Chondrocyte (in vitro differentiated cells): ENCODE measurements around the gene SV2C. TPM values are rescaled to one million over a fixed set of nuclear protein-coding genes. Genes with fewer than 3 reads are reported as not detected.
A peak's percentile ranks its signal among the peaks of the same experiment; 100 is the strongest.
"Not testable (repeated sequence)": the region's sequence is repeated elsewhere in the genome, so short reads cannot be mapped to it uniquely, and the experiment has no call there.

Experiments used
- DNase-seq: peaks from one replicate; pipeline ENCODE4 v3.0.0; 2021; ENCODE audit warnings: mixed read lengths, low spot score
- H3K27ac Mint-ChIP-seq: one replicate; pipeline ENCODE4 v1.8.0; 2021; ENCODE audit warnings: mild to moderate bottlenecking, moderate library complexity, mixed read lengths; ENCODE audit not compliant: unreplicated experiment
- H3K27me3 Mint-ChIP-seq: 2 replicates; pipeline ENCODE4 v1.8.0; 2021; ENCODE audit warnings: low read depth, mixed read lengths
- H3K36me3 Mint-ChIP-seq: 2 replicates; pipeline ENCODE4 v1.8.0; 2021; ENCODE audit warnings: low read depth, mixed read lengths
- H3K4me1 Mint-ChIP-seq: 2 replicates; pipeline ENCODE4 v1.8.0; 2021; ENCODE audit warnings: low read depth, mild to moderate bottlenecking, mixed read lengths
- H3K4me3 Mint-ChIP-seq: one replicate; pipeline ENCODE4 v1.8.0; 2021; ENCODE audit warnings: mild to moderate bottlenecking, moderate library complexity, mixed read lengths; ENCODE audit not compliant: unreplicated experiment
- H3K9me3 Mint-ChIP-seq: 2 replicates; pipeline ENCODE4 v1.8.0; 2021; ENCODE audit warnings: low read depth, mixed read lengths
- long read RNA-seq: library from polyadenylated mRNA; stranded (forward); transcript quantifications from one replicate; pipeline ENCODE4 v2.0.0, GENCODE V29; 2021
- total RNA-seq: library from RNA; stranded (reverse); gene quantifications from 3 replicates; pipeline ENCODE4 v1.2.1, GENCODE V29; 2021
- TF ChIP-seq, protein P1 (sequence below): fragments of 200-600 bp; sonication (generic); IDR thresholded peaks from 2 replicates; pipeline ENCODE4 v1.5.0; 2021; ENCODE audit warnings: antibody characterized with exemption, mild to moderate bottlenecking, moderate library complexity

Gene SV2C
- 0.02 TPM in 1 of 3 replicates, not detected in the others for total RNA-seq
- long read RNA-seq, result 0 reads

GRCh38 chr5:76082772-76083554 lies at the start of gene SV2C:
TSS of gene SV2C (plus strand) at chr5:76083383. CDS start at chr5:76131751, 48,368 bp downstream.
- H3K9me3 Mint-ChIP-seq, result no peaks in the 10 kb centered on the region
- H3K4me1 Mint-ChIP-seq, result peaks cover 24% of the 10 kb centered on the region
- peaks cover 81% of the 10 kb centered on the region for H3K27me3 Mint-ChIP-seq
- peak within 1 kb of the TSS; percentile 68 for H3K4me3 Mint-ChIP-seq
- peak; percentile 87 for DNase-seq
- TF ChIP-seq, protein P1, sequence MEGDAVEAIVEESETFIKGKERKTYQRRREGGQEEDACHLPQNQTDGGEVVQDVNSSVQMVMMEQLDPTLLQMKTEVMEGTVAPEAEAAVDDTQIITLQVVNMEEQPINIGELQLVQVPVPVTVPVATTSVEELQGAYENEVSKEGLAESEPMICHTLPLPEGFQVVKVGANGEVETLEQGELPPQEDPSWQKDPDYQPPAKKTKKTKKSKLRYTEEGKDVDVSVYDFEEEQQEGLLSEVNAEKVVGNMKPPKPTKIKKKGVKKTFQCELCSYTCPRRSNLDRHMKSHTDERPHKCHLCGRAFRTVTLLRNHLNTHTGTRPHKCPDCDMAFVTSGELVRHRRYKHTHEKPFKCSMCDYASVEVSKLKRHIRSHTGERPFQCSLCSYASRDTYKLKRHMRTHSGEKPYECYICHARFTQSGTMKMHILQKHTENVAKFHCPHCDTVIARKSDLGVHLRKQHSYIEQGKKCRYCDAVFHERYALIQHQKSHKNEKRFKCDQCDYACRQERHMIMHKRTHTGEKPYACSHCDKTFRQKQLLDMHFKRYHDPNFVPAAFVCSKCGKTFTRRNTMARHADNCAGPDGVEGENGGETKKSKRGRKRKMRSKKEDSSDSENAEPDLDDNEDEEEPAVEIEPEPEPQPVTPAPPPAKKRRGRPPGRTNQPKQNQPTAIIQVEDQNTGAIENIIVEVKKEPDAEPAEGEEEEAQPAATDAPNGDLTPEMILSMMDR, result no peak
- H3K27ac Mint-ChIP-seq, result no peak within 1 kb of the TSS
- H3K36me3 Mint-ChIP-seq, result peaks cover 2% of the 10 kb centered on the region

DNA sequence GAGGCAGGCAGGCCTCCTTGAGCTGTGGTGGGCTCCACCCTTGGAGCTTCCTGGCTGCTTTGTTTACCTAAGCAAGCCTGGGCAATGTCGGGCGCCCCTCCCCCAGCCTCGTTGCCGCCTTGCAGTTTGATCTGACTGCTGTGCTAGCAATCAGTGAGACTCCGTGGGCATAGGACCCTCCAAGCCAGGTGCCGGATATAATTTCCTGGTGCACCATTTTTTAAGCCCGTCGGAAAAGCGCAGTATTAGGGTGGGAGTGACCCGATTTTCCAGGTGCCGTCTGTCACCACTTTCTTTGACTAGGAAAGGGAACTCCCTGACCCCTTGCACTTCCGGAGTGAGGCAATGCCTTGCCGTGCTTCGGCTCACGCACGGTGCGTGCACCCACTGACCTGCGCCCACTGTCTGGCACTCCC lies 45.4 kb upstream of the SV2C start:
- not testable (repeated sequence) for DNase-seq, H3K4me1 Mint-ChIP-seq, H3K36me3 Mint-ChIP-seq, H3K4me3 Mint-ChIP-seq, H3K27ac Mint-ChIP-seq
- H3K9me3 Mint-ChIP-seq, result peaks cover 13% of the 10 kb centered on the region
- peaks cover 10% of the 10 kb centered on the region for H3K27me3 Mint-ChIP-seq

GRCh38 chr5:76038212-76038611 lies 45.0 kb upstream of the SV2C start:
- Mint-ChIP-seq H3K4me1 (no peaks in the 10 kb centered on the region), H3K27ac (no peak overlapping the region), H3K27me3 (peaks cover 10% of the 10 kb centered on the region), H3K9me3 (peaks cover 14% of the 10 kb centered on the region), H3K4me3 (no peak overlapping the region), H3K36me3 (no peaks in the 10 kb centered on the region)
- no peak for DNase-seq
- TF ChIP-seq, protein P1, result no peak

GRCh38 chr5:76040806-76041205 lies 42.4 kb upstream of the SV2C start:
- Mint-ChIP-seq H3K27me3 (peaks cover 8% of the 10 kb centered on the region), H3K36me3 (no peaks in the 10 kb centered on the region), H3K9me3 (peaks cover 15% of the 10 kb centered on the region), H3K4me3 (no peak overlapping the region), H3K4me1 (no peaks in the 10 kb centered on the region), H3K27ac (no peak overlapping the region)
- no peak for DNase-seq
- TF ChIP-seq, protein P1, result no peak

- Mint-ChIP-seq H3K9me3 (peaks cover 15% of the 10 kb centered on the region), H3K27me3 (peaks cover 8% of the 10 kb centered on the region), H3K4me1 (no peaks in the 10 kb centered on the region), H3K36me3 (no peaks in the 10 kb centered on the region), H3K4me3 (no peak overlapping the region), H3K27ac (no peak overlapping the region)
- TF ChIP-seq, protein P1, result no peak
- DNase-seq, result no peak
These were observed 41.3 kb upstream of the SV2C start for GRCh38 chr5:76041863-76042262.

DNA sequence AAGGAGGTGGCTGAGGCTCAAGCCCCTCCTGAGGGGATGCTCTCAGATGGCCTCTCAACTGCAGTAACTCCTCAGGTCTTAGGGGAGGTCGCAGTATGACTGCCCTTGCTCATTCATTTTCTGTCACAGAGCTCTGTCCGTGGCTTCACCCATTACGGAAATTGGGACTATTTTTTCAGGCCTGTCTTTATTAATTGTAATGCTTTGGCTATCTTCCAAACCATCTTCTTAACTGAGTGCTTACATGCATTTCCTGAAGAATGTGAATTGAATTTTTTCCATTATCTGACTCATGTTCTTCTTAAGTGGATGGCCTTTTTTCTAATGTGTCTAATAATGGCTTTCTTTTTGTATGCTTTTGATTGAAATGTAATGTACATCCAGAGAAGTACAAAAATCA lies 36.4 kb upstream of the SV2C start:
- TF ChIP-seq, protein P1, result no peak
- Mint-ChIP-seq H3K36me3 (no peaks in the 10 kb centered on the region), H3K4me1 (no peaks in the 10 kb centered on the region), H3K9me3 (peaks cover 15% of the 10 kb centered on the region), H3K27ac (no peak overlapping the region), H3K4me3 (no peak overlapping the region), H3K27me3 (peaks cover 3% of the 10 kb centered on the region)
- no peak for DNase-seq
